B cell (primary cell): Measurements from ENCODE around the gene NLRC5. TPM values are rescaled to one million over a fixed set of nuclear protein-coding genes. Genes with fewer than 3 reads are reported as not detected.
A peak's percentile ranks its signal among the peaks of the same experiment; 100 is the strongest.

Experiments used
- ATAC-seq: fragments of 200-7000 bp; cut with Tn5 transposase; one replicate; pipeline ENCODE4 v1.10.0; 2021; ENCODE audit warnings: low read depth, mild to moderate bottlenecking, moderate number of reproducible peaks, moderate library complexity
- CTCF ChIA-PET: fragments of 350-600 bp; sonication (Branson Sonifier 250); formaldehyde crosslinking; loops from one replicate; lab custom pipeline; 2021; ENCODE audit warnings: antibody characterized with exemption, inconsistent platforms; lab: Charles Lee
- POLR2A ChIA-PET: fragments of 350-600 bp; sonication (Branson Sonifier 250); formaldehyde crosslinking; loops from one replicate; lab custom pipeline; 2021; ENCODE audit warnings: antibody characterized with exemption; lab: Charles Lee
- DNase-seq: peaks from one replicate; pipeline ENCODE4 v3.0.0; 2013
- H2AFZ ChIP-seq: 2 replicates; pipeline ENCODE4 v1.6.1; 2012; ENCODE audit warnings: mild to moderate bottlenecking, low read depth, low read length; ENCODE audit not compliant: insufficient read depth, poor library complexity, severe bottlenecking
- H3K27ac ChIP-seq, 2 donors: 1 replicate in 1 of 2; 2 replicates in 1 of 2; pipeline ENCODE4 v1.5.1; 2012 to 2013; ENCODE audit warnings: low read length in 2 of 2, mild to moderate bottlenecking in 2 of 2, moderate library complexity in 1 of 2
- H3K27me3 ChIP-seq, 4 experiments: fragments of 200-600 bp in 1 of 4; sonication (generic) in 1 of 4; replicated peaks in 1 of 4; 1 replicate in 2 of 4; 2 replicates in 2 of 4; pipeline versions ENCODE4 v1.6.1 to v1.7.0; 2013 to 2016; ENCODE audit warnings: low read length in 3 of 4, mild to moderate bottlenecking in 2 of 4, mixed read lengths in 1 of 4, moderate library complexity in 1 of 4; ENCODE audit not compliant: insufficient read depth in 4 of 4, control insufficient read depth in 3 of 4; ENCODE audit errors: control extremely low read depth in 1 of 4
- H3K36me3 ChIP-seq, 2 experiments: replicated peaks in 1 of 2; 1 replicate in 1 of 2; 2 replicates in 1 of 2; pipeline versions ENCODE4 v1.6.1 to v1.7.1; 2013; ENCODE audit warnings: low read length in 1 of 2; ENCODE audit not compliant: insufficient read depth in 2 of 2, control insufficient read depth in 1 of 2; ENCODE audit errors: control extremely low read depth in 1 of 2, extremely low read depth in 1 of 2
- H3K4me1 ChIP-seq, 2 donors: fragments of 200-600 bp in 1 of 2; sonication (generic) in 1 of 2; 1 replicate in 1 of 2; 2 replicates in 1 of 2; pipeline versions ENCODE4 v1.5.1 to v1.6.1; 2013 to 2017; ENCODE audit warnings: low read length in 2 of 2; ENCODE audit not compliant: control insufficient read depth in 2 of 2, insufficient read depth in 2 of 2
- H3K4me2 ChIP-seq: replicated peaks from 2 replicates; pipeline ENCODE3; 2012; ENCODE audit warnings: mild to moderate bottlenecking, low read depth, low read length; ENCODE audit not compliant: poor library complexity, severe bottlenecking
- H3K4me3 ChIP-seq, 5 experiments: fragments of 200-600 bp in 1 of 5; sonication (generic) in 1 of 5; 1 replicate in 3 of 5; 2 replicates in 2 of 5; pipeline versions ENCODE4 v1.5.1 to v1.7.0; 2011 to 2016; ENCODE audit warnings: low read length in 4 of 5, mild to moderate bottlenecking in 4 of 5, low read depth in 2 of 5, control low read depth in 1 of 5, moderate library complexity in 1 of 5; ENCODE audit not compliant: insufficient read depth in 1 of 5; ENCODE audit errors: control extremely low read depth in 1 of 5, extremely low read depth in 1 of 5
- H3K79me2 ChIP-seq: fragments of 200-600 bp; sonication (generic); one replicate; pipeline ENCODE4 v1.6.0; 2016; ENCODE audit warnings: low read length; ENCODE audit not compliant: control insufficient read depth, insufficient read depth
- H3K9ac ChIP-seq: fragments of 200-600 bp; sonication (generic); 2 replicates; pipeline ENCODE4 v1.6.1; 2017; ENCODE audit warnings: mild to moderate bottlenecking, low read length, moderate library complexity
- H3K9me3 ChIP-seq, 3 donors: one replicate each; pipeline versions ENCODE4 v1.6.1 to v1.7.1; 2013; ENCODE audit warnings: low read length in 2 of 3; ENCODE audit not compliant: control insufficient read depth in 2 of 3, insufficient read depth in 1 of 3; ENCODE audit errors: control extremely low read depth in 1 of 3
- H4K20me1 ChIP-seq: 2 replicates; pipeline ENCODE4 v1.6.0; 2012; ENCODE audit warnings: mild to moderate bottlenecking, low read length; ENCODE audit not compliant: insufficient read depth, control insufficient read depth, poor library complexity, severe bottlenecking
- H3K27ac Mint-ChIP-seq: one replicate; pipeline ENCODE4 v1.8.0; 2021; ENCODE audit warnings: mixed read lengths
- H3K27me3 Mint-ChIP-seq: one replicate; pipeline ENCODE4 v1.8.0; 2021; ENCODE audit warnings: mixed read lengths
- H3K4me1 Mint-ChIP-seq: one replicate; pipeline ENCODE4 v1.8.0; 2021; ENCODE audit warnings: mixed read lengths
- H3K4me3 Mint-ChIP-seq: one replicate; pipeline ENCODE4 v1.8.0; 2021; ENCODE audit warnings: mixed read lengths
- H3K9me3 Mint-ChIP-seq: one replicate; pipeline ENCODE4 v1.8.0; 2022; ENCODE audit warnings: mixed read lengths; ENCODE audit not compliant: insufficient read depth
- CTCF ChIP-seq: fragments of 200-600 bp; IDR thresholded peaks from one replicate; pipeline ENCODE4 v1.8.0; 2022; ENCODE audit warnings: antibody characterized with exemption, mild to moderate bottlenecking
- EZH2 ChIP-seq: IDR thresholded peaks from 2 replicates; pipeline ENCODE4 v1.6.1; 2012; ENCODE audit warnings: borderline replicate concordance, low read depth, mild to moderate bottlenecking, moderate library complexity, low read length; ENCODE audit not compliant: insufficient read depth, poor library complexity, severe bottlenecking
- WGBS: methylation state at CpG from one replicate; pipeline ENCODE4 v1.1.5; 2013; ENCODE audit warnings: missing lambda C conversion rate; ENCODE audit not compliant: insufficient coverage; 5-methylcytosine and 5-hydroxymethylcytosine counted together
- intact Hi-C: fragments of 100-400 bp; cut with micrococcal nuclease; formaldehyde crosslinking; loops from one replicate; pipeline ENCODE4 v1.10.0; 2022
- polyA plus RNA-seq: library from polyadenylated mRNA; depleted of rRNA; stranded (reverse); fragments of >200 nt; gene quantifications from 2 replicates; pipeline ENCODE4 v1.2.3, GENCODE V29; 2012
- total RNA-seq, 2 donors: library from RNA; stranded (reverse); fragments of 120-200 nt in 1 of 2; gene quantifications; 1 replicate in 1 of 2; 2 replicates in 1 of 2; pipeline versions ENCODE4 v1.2.3 to v1.2.4, GENCODE V29; 2013 to 2022

NLRC5 gene
- total and polyA plus RNA-seq, 2 donors (not counting 1 experiment from before 2014, with no cell fraction given), result 349 to 510 TPM

- Histone ChIP-seq H4K20me1 (peaks cover 30% of the 10 kb centered on the region), H3K79me2 (no peaks in the 10 kb centered on the region), H3K27ac (peak overlapping the region in 1 of 2 donors; percentile 63), H2AFZ (no peak overlapping the region), H3K36me3 (peaks cover 19 to 67% of the 10 kb centered on the region in 2 experiments), H3K4me3 (no peak overlapping the region), H3K9me3 (no peaks in the 10 kb centered on the region), H3K9ac (no peak overlapping the region), H3K4me2 (no peak overlapping the region), H3K4me1 (peaks cover 27 to 40% of the 10 kb centered on the region in 2 donors), H3K27me3 (no peaks in the 10 kb centered on the region)
- no peak overlapping the region for H3K4me3 Mint-ChIP-seq
- H3K9me3 Mint-ChIP-seq, result no peaks in the 10 kb centered on the region
- peak; percentile 47 for DNase-seq
- H3K27me3 Mint-ChIP-seq, result no peaks in the 10 kb centered on the region
- peaks cover 51% of the 10 kb centered on the region for H3K4me1 Mint-ChIP-seq
- peak overlapping the region; percentile 59 for H3K27ac Mint-ChIP-seq
- WGBS, result 63% methylated on average over 1 of the region's 2 CpGs
- intact Hi-C loops, result no loop called here
- POLR2A ChIA-PET, result interaction anchor here (0.6 to 2.8 kb wide), 7 partner anchors 14 to 100 kb away, joined by 3 to 10 read pairs (median 3); partner anchors contain the start of gene HERPUD1
- no peak for ATAC-seq
- TF ChIP-seq CTCF (no peak), EZH2 (no peak)
- CTCF ChIA-PET, result interaction anchor here (0.7 to 11.7 kb wide), 6 partner anchors 8 to 101 kb away, joined by 3 to 118 read pairs (median 6); partner anchors contain the start of gene SLC12A3
These were observed 44.2 kb upstream of the NLRC5 start for GRCh38 chr16:56944954-56945839.
